DND-41 (cell line): ENCODE measurements around the gene SLC28A3.

Experiments
- CTCF ChIP-seq: IDR thresholded peaks from 2 replicates; pipeline ENCODE4 v1.5.1; 2012; ENCODE audit warnings: borderline replicate concordance, low read length, moderate library complexity, mild to moderate bottlenecking; ENCODE audit not compliant: poor library complexity, severe bottlenecking; ENCODE audit errors: extremely low read depth
- EZH2 ChIP-seq: IDR thresholded peaks from 3 replicates; pipeline ENCODE4 v1.6.1; 2012; ENCODE audit warnings: borderline replicate concordance, low read depth, mild to moderate bottlenecking, moderate library complexity, low read length, inconsistent platforms; ENCODE audit not compliant: severe bottlenecking

DNA sequence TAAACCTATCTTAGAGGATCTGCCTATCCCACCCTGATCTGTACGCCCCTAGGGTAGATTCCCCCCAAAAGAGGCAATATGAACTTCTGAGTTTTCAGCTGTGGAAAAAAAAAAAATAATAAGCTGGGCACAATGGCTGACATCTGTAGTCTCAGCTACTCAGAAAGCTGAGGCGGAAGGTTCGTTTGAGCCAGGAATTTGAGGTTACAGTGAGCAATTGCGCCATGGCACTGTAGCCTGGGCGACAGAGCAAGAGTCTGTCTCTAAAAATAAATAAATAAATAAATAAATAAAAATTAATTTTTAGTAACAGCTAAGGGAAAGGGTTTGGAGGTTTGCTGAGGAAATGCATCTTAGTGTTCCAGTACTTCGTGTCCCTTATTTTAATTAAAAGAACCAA lies 21.1 kb upstream of the SLC28A3 start:
- TF ChIP-seq CTCF: no peak
- no peak for TF ChIP-seq EZH2
